Cerebellar nuclear complex (tissue), 1 donor: ENCODE measurements around the gene MMP10.
"Not testable (repeated sequence)": the region's sequence is repeated elsewhere in the genome, so short reads cannot be mapped to it uniquely, and the experiment has no call there.

ENCODE experiments used
- DNase-seq, 2 experiments: peaks; one replicate each; lab custom pipeline; 2025; lab: John Stamatoyannopoulos, UW

Gene MMP10

DNA sequence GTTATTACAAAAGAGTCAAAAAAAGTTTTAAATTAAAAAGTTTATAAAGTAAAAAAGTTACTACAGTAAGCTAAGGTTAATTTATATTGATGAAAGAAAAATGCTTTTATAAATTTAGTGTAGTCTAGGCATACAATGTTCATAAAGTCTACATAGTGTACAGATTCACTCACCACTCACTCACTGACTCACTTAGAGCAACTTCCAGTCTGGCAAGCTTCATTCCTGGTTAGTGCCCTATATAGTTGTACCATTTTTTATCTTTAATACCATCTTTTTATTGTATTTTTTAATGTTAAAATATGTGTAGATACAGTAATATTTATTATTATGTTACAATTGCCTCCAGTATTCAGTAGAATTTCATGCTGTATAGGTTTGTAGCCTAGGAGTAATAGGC, 2.6 kb upstream of the MMP10 start:
- no peak for DNase-seq

DNA sequence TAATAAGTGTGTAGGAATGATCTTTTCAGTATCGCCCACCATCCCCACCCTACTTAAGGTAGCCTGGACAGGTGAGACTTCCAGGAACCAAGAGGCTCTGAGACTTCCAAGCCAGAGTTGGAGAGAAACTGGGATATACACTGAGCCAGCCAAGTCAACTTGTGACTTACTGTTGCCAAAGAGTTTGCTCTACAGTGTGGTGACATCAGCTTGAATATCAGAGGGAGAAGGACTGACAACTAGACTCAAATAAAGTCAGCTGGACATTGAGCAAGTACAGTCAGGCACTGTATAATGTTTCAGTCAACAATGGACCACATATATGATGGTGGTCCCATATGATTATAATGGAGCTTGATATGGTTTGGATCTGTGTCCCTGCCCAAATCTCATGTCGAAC, 1.2 kb upstream of the MMP10 start:
- DNase-seq: no peak

DNA sequence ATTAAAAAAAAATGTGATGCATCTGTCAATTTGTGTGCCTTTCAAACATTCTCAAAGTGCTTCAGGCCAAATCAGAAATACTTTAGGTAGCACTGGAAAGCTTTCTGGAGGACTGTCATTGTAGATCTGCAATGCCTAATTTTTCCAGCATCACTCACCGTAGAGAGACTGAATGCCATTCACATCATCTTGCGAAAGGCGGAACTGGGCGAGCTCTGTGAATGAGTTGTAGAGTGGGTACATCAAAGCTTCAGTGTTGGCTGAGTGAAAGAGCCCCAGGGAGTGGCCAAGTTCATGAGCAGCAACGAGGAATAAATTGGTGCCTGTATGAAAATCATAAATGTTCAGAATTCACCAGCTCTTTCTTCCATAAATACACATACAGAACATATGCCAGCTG, 4.0 kb downstream of the MMP10 start:
- DNase-seq: no peak

DNA sequence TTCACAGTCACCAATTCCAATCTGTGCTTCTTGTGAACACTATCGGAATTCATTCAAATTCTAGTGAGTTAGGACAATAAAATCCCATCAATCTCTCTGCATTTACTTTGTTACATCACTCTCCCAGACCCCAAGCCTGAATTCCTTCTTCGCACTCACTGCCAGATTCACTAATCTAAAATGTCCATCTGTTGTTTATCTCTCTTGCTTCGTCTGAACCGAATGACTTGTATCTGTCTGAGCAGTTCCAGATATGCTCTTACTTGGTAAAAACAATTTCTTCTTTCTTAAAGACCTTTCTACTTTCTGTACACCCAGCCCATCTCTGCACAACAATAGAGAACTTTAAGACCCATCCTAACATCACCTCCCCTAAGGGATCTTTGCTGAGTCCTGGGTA, 7.0 kb downstream of the MMP10 start:
- DNase-seq: no peak

DNA sequence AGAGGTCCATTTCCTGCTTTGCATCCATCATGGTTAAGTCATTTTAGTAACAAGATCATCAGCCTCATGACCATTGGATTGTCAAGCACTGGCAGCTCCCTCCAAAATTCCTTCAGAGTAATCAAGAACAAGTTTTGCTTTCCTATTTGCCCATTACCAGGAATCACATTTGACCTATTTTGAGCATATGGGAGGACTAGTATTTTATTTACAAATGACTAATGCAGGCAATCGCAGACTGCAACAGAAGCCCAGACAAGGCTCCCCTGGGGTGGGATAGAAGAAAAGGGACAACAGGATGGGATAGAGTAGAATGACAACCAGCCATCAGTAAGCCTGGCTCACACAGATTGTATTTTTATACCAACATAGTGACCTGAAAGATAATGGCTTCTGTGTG, 9.1 kb downstream of the MMP10 start:
- DNase-seq: no peak

DNA sequence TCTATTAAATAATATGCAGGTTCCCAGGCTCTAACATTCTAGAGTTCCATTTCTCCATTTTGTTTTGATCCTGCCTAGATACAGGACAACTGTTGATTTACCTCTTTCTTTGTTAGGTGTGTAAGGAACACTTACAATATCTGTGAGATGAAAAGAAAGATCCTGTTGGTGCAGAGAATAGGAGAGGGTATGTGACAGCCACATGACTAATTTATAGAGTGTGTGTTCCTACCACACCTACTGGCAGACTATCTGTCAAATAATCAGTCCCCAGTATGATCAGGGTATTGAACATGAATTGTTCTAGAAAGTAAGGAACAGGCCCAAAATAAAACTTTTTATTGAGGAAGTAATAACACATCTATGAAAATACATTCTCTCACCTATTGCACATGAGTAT, 10.2 kb downstream of the MMP10 start:
- DNase-seq: no peak

DNA sequence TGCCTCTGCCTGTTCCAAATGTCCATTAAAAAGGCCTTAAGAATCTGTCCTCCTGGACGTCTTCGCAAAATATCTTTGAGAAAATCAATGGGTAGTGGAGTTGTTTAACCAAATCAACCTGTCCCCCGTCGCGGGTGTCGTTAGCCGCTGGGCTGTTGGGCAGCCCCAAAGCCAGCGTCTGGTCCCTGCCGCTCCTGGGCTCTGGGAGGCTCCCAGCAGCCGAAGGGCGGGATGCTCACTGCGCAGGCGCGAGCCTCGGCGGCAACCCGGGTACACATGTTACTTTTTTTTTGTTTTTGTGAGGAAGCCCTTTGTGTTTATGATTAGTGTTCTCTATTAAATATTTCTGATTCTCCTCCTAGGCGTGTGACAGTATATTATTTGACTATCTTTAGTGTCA, 12.6 kb downstream of the MMP10 start:
- DNase-seq: no peak

DNA sequence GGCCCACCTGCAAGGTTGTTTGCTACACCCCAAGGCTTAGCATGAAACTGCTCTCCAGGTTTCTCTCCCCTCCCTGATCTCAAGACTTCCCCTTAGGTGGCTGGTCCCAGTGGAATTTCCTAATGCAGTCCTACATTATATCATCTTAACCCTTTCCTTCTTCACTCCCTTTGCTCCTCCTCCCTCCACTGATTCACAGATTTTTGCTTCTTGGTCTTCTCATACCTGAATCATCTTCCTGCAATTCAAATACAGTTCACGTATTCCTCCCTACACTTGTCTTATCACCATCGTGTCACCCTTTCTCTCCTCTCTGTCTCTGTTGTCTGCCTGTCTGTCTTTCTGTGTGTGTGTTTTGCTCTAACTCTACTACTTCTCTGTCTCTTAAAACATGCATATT, 17.0 kb downstream of the MMP10 start:
- DNase-seq: no peak

DNA sequence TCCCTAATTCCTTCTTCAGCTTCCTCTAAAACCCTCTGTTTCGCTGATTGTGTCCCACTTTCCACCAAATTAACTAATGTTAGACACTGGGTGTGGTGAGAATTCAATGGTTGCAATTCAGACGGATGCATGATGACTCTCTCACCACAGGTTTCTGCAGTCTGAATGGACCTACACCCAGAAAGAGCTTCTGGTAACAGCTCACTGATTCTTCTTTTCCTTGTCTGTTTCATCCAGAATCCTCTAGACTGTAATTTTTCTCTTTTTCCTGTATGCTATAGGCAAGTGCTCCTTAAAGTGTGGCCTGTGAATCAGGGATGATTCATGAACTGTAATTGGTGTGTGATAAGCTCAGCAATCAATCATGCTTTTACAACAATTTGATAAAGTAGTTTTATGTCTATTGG, 18.1 kb downstream of the MMP10 start:
- DNase-seq: no peak

DNA sequence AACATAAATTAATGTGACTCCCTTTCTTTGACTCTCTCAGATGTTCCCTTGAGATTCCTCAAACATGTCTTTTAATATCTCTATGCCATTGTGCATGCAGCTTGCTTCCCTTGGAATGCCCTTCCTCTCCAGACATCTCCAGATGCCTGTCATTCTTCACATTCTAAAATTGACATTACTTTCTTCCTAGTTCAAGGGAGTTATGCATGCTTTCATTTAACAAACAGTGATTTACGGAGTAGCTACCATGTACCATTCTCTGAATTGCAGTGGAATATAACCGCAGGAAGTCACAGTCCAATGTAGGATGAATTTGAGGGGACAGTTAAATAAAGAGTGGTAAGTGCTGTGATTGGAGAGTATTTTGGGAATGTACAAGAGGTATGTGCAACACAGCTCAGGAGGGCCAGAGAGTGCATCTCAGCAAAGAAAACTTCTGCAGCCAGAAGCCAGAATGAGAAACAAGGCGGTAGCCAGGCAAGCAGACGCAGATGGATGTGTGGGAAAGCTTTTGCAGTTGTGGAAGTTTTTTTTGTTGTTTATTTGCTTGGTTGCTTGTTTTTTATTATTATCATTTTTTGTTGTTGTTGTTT, 18.7 kb downstream of the MMP10 start:
- DNase-seq: no peak

DNA sequence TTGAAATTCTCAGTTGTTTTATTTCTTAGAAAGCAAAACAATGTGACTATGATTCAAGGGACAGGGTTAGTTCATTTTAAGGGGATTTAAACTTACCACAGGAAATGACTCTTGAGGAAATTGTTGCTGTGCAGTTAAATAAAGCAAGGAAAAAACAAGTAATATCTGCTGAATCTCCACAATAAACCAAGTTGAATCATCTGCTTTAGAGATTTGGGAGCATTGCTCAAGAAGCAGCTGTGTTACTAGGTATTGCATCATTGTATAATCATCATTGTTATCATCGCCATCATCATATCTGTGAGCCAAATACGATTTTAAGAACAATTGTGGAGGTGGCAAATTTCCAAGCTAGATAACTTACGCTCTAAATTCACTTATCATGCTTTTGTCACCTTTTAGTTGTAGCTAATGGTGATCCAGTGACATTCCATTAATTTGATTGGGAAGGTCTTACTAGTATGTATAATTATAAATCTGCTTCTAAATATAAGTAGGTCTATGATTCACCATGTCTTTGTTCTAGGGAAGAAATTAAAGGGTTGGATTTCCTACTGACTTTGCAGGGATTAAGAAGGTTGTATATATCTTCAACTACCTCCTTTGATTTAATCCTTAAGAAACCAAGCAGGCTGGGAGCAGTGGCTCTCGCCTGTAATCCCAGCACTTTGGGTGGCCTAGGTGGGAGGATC, 19.9 kb downstream of the MMP10 start:
- DNase-seq: no peak

DNA sequence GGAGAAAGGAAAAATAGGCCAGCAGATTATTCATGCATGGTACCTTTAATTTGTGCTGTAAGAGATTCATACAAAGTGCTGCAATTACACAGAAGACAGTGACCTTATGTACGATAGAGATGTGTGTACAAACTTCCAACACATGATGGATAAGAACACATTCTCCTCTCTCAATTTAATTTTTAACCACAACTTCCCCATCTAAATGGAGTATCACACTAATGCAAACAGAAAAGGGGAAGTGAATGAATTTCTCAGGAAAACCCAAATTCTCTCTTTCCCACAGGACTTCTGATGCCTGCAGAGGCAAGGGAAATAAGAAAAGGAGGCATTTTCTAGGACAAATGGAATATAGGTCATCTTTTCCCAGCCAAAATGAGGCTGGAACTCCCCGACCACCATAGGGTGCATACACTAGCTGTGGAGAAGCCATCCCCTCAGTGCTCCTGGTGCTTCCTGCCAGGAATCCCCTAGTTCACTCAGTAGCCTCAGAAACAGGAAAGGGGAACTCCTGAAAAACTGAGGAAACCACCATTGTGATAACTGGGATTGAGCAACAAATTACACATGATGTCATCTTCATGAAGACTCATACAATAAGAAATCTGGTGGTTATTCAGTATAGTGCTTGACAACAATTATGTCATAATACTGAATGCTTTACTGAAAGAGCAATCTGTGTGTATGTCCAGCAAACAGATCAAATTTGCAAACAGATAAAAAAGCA, 22.4 kb downstream of the MMP10 start:
- DNase-seq: no peak

DNA sequence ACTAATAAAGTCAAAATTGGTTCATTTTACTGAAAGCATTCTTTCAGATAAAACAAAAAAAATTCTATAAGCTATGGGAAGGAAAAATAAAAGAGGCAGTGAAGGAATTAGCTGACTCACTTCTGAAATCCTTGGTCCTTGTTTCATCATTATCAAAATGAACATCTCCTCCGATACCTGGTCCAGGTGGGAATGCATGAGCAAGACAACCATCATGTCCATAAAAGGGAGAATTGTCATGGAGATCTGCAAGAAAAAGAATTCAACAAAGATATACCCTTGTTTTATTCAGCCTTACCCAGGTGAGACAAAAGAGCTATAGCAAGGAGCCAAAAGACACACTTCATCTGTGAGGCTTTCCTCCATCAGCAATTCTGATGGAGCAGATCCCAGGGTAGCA, 27.2 kb downstream of the MMP10 start:
- no peak for DNase-seq

DNA sequence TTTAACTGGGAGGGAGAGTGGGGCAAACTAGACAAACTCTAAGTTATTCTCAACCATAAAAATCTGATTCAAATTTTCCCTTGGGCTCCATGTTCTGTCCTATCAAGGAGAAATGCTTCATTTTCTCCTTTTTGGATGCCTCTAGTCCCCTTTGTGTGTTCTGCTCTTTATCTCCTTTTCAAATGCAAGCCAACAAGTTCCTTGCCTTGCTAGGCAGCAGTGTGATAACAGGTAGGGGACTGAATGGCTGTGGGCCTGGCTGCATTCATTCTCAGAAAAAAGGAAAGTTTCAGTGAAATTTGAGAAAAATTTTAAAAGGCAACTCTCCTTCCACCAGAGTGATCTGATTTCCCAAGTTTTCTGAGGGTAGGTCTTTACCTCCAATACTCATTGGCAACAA, 28.8 kb downstream of the MMP10 start:
- no peak for DNase-seq

DNA sequence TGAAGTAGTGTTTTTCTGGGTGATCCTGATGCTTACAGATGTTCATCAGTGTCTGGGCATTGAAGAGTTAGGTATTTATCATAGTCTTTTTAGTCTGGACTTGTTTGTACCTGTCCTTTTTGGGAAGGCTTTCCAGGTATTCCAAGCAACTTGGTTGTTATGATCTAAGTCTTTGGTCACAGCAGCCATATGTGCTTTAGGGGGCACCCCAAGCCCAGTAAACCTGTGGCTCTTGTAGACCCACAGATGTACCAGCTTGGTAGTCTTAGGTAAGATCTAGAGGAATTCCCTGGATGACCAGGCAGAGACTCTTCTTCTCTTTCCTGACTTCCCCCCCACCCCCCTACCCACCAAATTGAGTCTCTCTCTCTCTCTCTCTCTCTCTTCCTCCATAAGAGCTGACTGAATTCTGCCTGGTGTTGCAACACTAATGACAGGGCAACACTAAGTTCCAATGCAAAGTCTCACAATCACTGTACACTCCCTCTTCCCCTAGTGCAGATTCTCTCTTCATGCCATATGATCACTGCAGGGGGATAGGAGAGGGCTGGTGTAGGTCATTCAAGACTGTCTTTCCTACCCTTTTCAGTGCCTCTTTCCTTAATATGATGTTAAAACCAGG, 31.2 kb downstream of the MMP10 start:
- no peak for DNase-seq

DNA sequence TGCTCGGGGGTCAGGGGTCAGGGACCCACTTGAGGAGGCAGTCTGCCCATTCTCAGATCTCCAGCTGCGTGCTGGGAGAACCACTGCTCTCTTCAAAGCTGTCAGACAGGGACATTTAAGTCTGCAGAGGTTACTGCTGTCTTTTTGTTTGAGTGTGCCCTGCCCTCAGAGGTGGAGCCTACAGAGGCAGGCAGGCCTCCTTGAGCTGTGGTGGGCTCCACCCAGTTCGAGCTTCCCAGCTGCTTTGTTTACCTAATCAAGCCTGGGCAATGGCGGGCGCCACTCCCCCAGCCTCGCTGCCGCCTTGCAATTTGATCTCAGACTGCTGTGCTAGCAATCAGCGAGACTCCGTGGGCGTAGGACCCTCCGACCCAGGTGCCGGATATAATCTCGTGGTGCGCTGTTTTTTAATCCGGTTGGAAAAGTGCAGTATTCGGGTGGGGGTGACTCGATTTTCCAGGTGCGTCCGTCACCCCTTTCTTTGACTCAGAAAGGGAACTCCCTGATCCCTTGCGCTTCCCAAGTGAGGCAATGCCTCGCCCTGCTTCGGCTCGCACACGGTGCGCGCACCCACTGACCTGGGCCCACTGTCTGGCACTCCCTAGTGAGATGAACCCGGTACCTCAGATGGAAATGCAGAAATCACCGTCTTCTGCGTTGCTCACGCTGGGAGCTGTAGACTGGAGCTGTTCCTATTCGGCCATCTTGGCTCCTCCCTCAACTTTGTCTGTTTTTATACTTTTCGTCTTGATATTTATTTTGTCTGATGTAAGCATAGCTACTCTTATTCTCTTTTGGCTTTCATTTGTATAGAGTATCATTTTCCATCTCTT, 33.5 kb downstream of the MMP10 start:
- not testable (repeated sequence) for DNase-seq

DNA sequence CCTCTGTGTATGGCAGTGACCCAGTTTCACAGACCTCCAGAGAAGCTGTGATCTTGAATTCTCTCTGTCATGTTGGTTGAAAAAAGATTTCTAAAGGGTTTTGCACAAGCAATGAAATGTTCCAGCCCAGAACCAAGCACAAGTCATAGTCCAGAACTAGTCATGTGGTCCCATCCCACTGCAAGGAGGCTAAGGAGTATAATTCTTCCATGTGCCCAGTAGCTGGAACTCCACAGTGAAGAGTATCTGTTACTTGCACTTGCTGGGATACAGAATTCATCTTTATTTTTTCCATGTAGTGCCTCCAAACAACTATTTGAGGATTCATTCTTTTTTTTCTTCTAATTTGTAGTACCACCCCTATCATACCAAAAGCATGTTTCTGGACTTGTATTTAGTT, 45.8 kb downstream of the MMP10 start:
- no peak for DNase-seq

DNA sequence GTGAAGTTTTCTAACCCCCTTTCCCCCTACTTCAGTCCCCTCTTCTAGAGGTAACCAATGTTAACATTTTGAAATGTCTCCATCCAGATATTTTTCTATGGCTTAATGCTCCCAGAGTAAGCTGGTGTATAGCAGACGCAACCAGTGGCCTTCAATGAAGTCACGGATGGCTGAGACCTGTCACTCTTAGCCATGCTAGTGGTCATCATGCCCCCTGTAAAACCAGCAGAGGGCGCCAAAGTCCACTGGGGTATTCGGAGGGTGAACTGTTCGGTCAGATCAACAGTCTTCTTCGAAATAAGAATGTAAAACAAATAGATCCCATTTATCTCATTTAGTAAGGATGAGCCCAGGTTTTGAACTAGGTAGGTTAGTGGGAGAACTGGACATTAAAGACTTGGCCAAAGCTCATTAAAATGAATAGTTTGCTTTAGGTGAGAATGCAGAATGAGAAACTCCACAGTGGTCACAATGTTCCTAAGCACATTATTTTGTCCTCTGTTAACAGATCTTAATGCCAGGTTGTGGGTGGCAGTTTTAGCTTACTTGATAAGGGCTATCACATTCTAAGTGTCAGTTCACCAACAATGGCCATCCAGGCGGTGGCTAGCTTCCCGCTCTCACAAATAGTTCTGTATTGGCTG, 47.1 kb downstream of the MMP10 start:
- no peak for DNase-seq

DNA sequence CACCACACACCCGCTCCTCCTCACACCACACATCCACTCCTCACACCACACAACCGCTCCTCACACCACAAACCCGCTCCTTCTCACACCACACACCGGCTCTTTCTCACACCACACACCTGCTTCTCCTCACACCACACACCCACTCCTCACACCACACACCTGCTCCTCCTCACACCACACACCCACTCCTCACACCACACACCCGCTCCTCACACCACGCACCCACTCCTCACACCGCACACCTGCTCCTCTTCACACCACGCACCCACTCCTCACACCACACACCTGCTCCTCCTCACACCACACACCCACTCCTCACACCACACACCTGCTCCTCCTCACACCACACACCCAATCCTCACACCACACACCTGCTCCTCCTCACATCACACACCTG, 49.5 kb downstream of the MMP10 start:
- not testable (repeated sequence) for DNase-seq

DNA sequence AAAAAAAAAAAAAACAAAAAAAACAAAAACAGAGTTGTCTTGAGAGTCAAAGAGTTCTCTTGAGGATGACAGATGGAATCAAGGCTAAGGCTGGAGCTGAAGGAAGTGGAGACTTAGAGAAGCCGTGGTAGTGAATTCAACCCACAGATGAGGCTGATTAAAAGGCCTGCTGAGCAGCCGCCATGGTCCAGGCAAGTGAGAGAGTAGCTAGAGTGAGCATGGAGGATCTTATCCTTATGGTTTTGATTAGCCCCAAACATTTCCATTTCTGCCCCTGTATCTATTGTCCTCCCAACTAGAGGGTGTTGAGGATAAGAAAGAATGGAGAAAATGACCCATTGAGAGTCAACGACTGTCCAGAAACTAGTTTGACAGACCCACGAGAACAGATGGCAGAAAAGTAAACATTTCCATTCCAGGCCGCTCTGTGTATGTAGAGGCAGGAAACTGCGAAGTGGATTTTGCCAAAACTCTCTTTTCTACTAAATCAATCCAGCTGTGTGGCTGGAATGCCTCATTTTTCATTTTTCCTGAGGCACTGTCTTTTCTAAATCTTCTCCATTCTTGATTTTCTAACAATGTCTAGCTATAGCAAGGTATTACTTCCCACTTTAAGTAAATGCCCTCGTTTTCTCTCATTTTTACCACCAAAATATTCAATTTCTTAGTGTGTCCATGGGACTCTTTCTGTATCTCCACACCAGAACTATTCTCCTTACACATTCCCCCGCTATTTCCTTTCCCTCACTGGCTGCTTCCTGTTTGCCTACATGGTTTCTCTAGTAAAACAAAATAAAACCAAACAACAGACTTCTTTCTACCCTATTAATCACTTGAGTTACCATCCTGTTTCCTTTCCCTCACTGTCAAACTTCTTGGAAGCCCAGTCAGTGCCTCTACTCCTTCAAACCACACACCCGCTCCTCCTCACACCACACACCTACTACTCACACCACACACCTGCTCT, 50.3 kb downstream of the MMP10 start:
- no peak for DNase-seq
